Inflammatory macrophage treated with lipopolysaccharide for 1 hour (primary cell): ENCODE measurements around the gene EGF.

ENCODE experiments used
- DNase-seq, 2 donors: peaks; one replicate each; pipeline ENCODE4 v3.0.0-alpha.2; 2020 to 2022

Gene EGF

DNA sequence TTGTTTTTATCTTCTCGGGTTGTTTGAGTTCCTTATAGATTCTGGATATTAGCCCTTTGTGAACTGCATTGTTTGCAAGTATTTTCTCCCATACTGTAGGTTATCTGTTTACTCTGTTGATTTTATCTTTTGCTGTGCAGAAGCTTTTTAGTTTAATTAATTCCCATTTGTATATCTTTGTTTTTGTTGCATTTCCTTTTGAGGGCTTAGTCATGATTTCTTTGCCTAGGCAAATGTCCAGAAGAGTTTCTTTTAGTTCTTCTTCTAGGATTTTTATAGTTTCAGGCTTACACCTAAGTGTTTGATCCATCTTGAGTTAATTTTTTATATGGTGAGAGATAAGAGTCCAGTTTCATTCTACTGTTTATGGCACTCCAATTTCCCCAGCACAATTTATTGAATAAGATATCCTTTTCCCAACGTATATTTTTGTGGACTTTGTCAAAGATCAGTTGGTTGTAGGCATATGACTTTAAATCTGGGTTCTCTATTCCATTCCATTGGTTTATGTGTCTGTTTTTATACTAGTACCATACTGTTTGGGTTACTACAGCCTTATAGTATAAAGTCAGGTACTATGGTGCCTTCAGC is 54.3 kb downstream of the EGF start:
- DNase-seq: no peak

DNA sequence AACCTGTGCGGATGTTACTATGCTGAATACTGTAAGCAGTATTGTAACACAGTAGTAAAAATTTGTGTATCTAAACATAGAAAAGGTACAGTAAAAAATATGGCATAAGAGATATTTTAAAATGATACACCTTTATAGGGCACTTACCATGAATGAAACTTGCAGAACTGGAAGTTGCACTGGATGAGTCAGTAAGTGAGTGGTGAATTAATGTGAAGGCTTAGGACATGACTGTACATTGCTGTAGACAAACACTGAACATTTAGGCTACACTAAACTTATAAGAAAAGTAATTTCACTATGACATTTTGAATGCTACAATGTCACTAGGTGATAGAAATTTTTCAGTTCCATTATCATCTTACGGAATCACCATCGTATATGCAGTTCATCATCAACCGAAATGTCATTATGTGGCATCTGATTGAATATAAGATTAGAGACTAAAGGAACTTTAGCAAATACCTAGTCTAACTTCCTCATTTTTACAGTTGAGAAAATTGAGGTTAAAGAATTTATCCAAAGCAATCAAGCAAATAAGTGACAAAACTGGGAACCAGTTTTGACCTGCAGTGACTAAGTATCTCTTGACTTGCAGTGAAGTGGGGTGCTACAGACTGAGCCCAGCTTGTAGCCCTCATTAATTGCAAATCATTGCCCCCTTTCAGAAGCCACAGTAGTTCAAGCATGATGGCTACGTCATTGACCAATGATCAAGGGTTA is 55.3 kb downstream of the EGF start:
- DNase-seq: no peak

DNA sequence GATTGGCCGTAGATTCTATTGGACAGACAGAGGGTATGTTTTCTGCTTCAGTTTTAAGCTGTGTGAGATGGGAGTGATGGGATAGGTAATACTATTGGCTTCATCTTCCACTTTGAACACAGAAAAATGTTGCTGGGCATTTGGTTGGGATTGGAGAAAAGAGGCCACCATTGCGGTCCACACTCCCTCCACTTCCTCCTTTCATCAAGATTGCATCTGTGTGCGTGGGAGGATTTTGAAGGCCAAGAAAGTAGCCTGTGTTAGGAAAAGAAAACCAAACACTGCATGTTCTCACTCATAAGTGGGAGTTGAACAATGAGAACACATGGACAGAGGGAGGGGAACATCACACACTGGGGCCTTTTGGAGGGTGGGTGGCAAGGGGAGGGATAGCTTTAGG is 56.4 kb downstream of the EGF start:
- peak; percentile 67 to 69 for DNase-seq

DNA sequence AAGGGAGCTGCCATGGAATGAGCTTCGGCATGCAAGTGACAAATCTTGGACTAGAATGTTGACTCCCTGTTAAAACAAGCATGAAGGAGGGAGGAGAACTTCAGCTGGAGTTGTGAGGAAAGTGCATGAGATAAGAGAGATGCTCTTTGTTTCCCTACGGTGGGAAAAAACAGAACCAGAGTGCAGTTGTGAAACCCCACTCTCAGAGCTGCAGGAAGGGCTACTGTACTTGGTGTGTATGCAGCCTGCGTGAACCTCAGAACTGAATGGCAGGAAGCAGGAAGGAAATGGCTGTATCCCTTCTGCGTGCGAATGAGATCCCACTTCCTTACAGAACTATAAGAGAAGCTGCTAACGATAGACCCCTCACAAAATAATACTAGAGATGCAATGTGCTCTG is 57.2 kb downstream of the EGF start:
- peak in 1 of 2 donors; percentile 33 for DNase-seq

DNA sequence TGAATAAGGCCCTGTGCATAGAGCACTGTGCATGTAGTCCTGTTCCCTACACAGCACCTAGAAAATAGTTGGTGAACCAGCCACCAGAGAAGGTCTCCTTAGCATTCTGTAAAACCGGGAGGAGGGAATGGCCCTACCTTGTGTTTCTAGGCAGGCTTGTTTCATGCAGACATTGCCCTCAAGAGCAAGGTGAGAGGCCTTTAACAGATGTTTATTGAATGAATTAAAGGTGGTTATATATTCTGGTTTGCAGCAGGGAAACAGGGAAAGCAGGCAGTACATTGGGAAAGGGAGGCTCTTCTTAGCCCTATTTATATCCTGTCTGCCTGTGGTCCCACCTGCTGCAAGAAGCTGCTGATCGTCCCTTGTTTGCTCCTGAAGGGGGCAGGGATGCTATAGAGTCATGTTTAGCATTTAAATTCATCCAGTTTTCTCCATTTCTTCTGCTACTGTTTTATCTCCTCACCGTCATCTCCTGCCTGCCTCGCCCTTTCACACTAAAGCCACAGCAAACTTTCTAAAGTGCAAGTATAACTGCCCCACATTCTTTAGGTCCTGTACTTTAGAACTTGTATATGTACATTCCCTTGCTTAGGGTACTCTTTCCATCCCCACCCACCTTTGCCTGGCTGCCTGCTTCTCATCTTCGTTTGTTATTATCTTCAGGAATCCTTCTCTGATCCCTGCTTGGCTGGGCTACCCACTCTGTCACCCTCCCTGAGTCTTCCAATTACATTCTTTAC is 60.3 kb downstream of the EGF start:
- DNase-seq: no peak

DNA sequence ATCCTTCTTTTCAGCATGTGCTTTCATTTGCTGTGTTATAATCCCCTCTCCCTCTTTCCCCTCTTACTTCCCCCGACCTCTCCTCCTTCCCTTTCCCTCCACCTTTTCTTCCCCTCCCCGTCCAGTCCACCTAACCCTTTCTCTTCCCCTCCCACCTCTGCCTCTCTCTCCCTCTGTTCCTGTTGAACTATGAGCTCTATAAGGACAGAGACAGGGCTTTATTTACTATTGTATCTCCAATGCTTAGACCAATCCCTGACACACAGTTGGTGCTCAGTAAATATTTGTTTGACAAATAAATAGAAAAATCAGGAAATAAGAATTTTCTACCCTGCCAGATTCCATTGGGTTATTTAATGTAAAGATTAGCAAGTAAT is 60.8 kb downstream of the EGF start:
- DNase-seq: no peak

DNA sequence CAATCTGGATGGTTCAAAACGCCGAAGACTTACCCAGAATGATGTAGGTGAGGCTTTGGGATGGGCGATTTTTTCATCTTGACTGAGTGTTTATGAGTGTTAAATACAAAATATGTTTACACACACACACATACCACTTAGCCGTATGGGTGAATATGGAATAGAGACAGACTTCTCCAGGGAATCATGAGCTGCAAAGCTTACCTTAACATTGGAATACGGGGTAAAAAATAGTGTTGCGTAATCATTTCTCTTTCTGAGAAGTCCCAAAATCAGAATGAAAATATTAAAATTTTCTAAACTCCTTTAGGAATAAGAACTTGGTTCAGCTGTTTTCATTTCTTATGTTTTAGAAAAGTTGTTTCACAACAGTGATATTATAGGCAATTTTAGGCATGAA is 63.5 kb downstream of the EGF start:
- no peak for DNase-seq

DNA sequence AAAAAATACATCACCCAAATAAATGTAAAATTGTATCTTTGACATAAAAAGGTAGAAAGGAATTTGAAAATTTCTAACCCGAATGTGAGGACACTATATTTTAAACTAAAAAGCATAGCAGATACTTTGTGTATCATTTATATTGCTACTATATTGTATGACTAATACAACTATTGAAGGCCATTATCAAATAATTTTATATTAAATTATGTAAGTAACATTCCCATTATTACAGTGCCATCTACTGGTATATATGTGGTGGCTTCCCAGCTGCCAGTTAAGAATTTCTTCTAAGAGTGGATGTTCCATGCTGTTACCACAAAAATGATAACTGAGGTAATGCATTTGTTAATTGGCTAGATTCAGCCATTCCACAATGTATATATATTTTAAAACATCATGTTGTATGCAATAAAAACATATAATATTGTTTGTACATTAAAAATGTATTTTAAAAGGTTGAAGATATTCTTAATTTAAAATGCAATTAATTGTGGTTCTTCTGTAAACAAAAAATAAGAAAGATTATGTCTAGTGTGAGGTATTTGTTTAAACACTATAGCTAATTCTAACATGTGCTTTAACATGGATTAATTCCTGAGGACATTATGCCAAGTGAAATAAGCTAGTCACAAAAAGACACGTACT is 65.3 kb downstream of the EGF start:
- DNase-seq: peak; percentile 35 to 60

DNA sequence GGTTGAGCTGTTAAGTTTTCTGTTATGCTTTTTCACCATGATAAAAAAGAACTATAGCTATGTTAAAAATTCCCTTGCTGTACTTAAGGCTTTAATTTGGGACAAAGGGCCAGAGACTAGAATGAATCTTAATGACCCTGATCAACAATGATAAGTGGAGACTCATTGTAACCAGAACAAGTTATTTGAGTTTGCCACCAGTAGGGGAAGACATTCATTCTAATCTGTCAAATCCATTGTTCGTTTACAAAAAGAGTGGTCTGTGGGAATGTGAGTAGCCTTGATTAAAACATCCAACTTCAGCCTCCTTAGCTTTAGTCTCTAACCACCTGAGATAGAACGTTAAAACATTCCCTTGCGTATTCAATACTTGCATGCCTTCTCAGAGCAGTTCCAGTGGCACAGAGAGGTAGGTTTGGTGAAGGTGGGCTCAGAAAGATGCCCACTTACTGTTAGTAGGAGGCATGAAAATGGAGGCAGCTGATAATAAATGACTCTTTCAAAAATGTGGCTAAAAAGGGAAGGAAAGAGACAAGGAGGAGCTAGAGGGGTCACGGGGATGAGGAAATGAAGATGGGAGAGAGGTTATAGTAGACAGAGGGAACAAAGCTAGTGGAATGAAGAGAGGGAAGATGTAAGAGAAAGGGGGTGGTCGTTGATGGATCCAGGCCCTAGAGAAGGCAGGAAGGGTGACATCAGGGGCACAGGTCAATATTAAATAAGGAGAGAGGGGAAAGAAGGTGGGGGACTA is 66.2 kb downstream of the EGF start:
- DNase-seq: peak in 1 of 2 donors; percentile 27

DNA sequence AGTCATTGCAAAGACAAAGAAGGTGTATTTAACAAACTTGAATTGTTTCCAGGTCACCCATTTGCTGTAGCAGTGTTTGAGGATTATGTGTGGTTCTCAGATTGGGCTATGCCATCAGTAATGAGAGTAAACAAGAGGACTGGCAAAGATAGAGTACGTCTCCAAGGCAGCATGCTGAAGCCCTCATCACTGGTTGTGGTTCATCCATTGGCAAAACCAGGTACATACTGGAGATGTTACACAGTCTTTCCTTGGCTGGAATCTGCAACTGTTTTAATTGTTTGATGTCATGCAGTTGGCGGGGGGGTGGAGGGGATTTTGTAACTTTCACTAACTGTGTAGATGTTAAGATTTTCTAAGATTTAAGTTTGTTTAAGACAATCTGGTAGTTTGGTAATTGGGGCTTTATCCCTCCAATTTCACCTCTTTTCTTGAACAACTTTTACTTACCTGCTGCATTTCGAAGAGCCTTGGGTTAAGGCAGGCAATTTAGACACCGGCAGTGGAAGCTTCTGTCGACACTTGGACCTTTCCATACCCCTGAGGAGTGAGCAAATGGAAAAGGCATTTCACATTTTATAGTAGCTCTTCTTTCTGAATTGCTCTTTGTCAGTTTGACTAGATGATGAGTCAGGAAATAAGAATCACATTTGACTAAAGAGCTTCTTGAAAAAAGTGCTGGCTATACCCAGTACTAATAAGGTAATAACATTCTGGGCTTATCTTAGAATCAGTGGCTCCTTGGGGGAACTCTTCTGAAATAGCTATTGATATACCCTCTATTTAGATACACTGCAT is 67.4 kb downstream of the EGF start:
- no peak for DNase-seq

DNA sequence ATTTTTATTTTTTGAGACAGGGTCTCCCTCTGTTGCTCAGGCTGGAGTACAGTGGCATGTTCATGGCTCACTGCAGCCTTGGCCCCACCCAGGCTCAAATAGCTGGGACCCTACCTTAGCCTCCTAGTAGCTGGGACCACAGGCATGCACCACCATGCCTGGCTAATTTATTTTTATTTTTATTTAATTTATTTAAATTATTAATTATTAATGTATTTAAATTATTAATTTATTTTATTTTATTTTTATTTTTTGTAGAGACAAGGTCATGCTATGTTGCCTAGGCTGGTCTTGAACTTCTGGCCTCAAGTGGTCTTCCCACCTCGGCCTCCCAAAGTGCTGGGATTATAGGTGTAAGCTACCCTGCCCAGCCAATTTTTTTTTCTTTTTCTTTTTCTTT is 69.3 kb downstream of the EGF start:
- DNase-seq: no peak

DNA sequence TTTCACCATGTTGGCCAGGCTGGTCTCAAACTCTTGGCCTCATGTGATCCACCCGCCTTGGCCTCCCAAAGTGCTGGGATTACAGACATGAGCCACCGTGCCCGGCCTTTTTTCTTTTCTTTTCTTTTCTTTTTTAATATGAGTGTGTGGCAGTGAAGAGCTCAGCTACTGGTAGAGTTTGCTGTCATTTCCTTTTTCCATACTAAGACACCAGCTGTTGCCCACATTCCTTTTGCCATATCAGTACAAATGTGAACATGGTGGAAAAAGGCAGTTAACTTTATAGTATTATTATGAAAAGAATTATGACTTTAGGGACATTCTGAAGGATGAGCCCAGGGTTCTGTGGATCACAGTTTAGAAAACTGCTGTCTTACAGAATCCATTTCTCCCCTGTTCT is 69.8 kb downstream of the EGF start:
- no peak for DNase-seq

DNA sequence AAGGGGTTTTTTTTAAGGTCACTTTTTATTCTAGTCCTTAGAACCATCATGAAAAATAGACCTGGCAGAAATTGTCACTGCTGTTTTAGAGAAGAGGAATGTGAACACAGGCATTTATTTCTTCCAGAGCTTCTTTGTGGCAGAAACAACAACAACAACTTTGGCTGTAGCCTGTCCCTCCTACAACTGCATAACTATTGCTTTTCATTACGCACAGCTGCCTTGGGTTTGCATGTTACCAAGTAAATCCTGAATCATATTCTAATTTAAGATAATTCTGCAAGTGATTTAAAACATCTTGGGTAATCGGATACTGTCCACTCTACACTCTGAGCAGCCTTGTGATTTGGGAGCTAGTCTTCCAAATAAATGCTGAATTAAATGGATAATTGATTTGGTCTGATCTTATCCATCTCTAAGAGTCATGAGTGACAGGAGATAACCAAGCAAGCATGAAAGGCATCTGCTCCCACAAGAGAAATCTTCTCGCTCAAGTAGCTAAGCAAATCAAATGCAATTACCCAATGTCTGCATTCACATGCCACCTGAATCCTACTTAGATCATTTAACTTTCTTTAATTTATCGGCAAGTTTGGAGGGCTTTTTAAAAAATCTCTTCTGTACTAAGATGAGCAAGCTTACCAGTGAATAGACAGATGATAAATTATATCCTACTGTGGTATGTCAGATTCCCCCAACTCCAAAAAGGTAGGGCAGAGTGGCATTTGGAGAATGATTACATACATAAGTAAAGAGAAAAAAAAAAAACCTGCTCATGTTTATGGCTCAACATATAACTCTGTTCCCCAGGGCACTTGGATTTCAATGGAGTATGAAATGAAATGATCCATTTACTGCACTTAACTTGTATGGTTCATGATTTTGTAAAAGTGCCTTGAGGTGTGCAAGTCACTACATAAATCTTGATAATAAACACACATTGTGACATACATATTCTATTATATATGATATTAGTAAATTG is 73.6 kb downstream of the EGF start:
- DNase-seq: no peak

DNA sequence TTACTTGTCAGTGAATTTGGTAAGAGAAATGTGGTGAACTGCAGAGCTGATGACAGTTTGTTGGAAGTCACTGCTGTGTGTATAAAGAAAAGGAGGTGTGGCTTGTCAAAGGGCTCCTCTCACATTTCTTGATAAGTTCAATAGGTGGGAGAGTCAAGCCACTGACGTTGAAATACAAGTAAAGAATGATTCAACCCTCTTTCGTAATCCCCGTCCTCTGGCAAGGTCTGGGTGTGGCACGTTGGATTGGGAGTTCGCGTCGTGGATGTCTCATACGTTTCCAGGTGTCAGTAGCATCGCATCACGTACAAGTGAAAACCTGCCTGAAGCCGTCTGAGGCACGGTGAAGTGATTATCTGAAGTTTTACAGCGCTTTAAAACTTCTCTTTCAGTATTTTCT is 76.4 kb downstream of the EGF start:
- DNase-seq: no peak

DNA sequence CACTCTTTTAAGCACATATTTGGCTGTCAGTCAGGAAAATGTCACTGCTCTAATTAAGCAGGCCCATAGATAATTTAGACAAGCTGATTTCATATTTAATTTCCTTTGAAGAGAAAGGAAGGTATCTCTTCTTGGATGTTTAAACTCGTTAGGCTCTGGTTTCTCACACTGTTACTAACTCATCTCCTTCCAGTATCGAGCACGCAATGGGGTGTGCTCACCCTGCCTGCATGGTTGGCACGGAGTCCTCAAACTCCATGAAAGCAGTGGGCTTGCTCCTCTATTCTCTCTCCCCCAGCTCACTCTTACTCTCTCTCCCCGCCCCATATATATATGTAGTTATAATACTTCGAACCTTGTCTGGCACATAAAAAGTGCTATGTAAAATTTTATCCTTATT is 76.9 kb downstream of the EGF start:
- no peak for DNase-seq

DNA sequence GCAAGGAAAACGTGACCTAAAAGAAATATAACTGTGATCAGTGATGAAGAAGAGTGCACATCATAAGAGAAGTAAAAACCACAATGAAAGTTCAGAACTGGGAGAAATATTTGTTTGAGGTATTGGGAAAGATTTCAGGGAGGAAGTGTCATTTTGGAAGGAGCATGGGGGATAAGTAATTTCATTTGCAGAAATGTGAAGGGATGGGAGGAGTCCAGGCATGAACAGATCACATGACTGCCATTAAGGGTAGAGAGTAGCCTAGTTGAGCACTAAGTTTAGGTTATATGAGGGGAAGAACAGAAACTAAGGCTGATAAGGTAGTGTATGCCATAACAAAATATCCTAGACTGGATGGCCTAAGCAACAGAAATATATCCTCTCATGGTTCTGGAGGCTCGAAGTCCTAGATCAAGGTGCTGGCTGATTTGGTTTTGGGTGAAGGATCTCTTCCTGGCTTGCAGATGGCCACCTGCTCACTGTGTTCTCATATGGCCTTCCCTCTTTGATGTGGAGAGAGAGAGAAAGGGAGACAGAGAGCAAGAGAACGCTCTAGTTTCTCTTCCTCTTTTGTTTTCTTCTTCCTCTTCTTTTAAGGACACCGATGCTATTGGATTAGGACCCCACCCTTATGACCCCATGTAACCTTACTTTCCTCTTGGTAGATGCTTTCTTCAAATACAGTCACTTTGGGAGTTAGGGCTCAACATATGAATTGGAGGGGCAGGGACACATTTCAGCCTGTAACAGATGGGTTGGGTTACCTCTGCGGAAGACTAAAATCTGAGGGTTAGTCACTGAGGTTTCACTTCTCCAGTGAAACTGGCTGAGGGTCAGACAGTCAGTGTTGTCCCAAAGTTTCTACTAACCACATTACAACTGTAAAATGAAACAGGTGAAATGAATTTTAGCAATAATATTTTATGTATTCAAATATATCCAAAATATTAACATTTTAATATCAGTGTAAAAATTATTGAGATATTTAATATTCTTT is 77.9 kb downstream of the EGF start:
- DNase-seq: peak; percentile 28 to 51

DNA sequence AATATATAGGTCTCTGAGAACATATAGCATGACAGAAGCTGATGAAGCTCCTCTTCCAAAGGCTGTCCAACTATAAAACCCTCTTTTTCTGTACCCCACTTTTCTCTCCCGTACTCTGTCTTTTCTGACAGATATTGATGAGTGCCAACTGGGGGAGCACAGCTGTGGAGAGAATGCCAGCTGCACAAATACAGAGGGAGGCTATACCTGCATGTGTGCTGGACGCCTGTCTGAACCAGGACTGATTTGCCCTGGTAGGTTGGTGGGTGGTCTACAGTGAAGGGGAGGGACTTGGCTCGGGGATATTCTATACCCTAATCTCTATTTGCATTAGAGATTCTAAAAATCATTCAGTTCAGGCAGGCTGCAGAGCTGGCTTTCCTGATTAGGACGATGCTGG is 80.4 kb downstream of the EGF start:
- DNase-seq: no peak

DNA sequence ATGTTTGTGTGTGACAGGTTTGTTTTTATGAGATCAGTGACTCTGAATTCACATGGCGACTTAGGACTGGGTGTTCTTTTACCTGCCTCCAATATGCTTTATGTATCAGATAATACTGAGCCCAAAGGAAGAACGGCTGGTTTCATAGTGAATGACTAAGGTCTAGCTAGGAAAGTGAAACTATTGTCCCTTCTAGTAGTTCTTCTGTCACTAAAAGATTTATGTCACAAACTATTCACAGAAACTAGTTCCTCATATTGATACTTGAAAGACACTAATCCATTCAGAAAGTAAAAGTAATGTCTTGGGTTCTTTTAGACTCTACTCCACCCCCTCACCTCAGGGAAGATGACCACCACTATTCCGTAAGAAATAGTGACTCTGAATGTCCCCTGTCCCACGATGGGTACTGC is 81.7 kb downstream of the EGF start:
- DNase-seq: peak; percentile 56 to 58

DNA sequence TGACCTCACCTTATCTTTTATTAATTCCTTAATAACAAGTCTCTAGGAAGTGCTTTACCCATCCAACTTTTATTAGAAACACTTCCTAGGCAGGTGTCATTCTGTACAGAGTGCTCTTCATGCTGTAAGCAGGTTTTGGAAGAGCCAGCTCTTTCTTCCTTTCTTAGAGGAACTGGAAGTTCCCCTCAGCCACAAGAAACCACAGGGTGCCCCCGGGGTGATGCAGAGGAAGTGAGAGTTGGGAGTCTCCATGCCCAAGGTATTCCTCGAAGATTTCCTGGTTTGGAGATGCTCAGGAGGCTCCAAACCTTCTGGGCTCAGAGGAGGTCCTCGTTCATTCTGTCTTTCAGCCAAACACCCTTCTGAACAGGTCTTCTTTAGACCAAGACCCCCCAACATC is 83.8 kb downstream of the EGF start:
- peak; percentile 55 to 60 for DNase-seq
